Panc1 (cell line): ENCODE results near the gene STARD7. TPM values are rescaled to one million over a fixed set of nuclear protein-coding genes. Genes with fewer than 3 reads are reported as not detected.
A peak's percentile ranks its signal among the peaks of the same experiment; 100 is the strongest.

Experiments
- ATAC-seq: fragments of 200-7000 bp; cut with Tn5 transposase; 2 replicates; pipeline ENCODE4 v1.9.1; 2020; ENCODE audit warnings: mild to moderate bottlenecking, moderate library complexity
- BruUV-seq: library from RNA; stranded (reverse); fragments of 400-500 nt; replicated peaks from 2 replicates; lab custom pipeline; 2021; lab: Mats Ljungman, UMichigan
- CTCF ChIA-PET: fragments of 300-600 bp; sonication (Branson Sonifier 250); formaldehyde crosslinking; loops from one replicate; lab custom pipeline; 2022; ENCODE audit warnings: antibody characterized with exemption; lab: Charles Lee
- POLR2A ChIA-PET: fragments of 300-600 bp; sonication (Branson Sonifier 250); formaldehyde crosslinking; loops from one replicate; lab custom pipeline; 2022; ENCODE audit warnings: antibody characterized with exemption; lab: Charles Lee
- DNase-seq: peaks from one replicate; pipeline ENCODE4 v3.0.0-alpha.2; 2010; ENCODE audit warnings: low read depth, low spot score
- H3K27ac ChIP-seq: 2 replicates; pipeline ENCODE4 v1.5.1; 2011; ENCODE audit warnings: mild to moderate bottlenecking, low read length, inconsistent platforms
- H3K27me3 ChIP-seq: fragments of 200-500 bp; sonication (Bioruptor generic); 2 replicates; pipeline ENCODE4 v1.6.0; 2014; ENCODE audit warnings: low read length, inconsistent platforms; ENCODE audit not compliant: control insufficient read depth, insufficient read depth
- H3K36me3 ChIP-seq: fragments of 200-500 bp; sonication (Bioruptor generic); 2 replicates; pipeline ENCODE4 v1.5.1; 2014; ENCODE audit warnings: inconsistent platforms, mild to moderate bottlenecking, low read length, moderate library complexity; ENCODE audit not compliant: control insufficient read depth, insufficient read depth
- H3K4me1 ChIP-seq: 2 replicates; pipeline ENCODE4 v1.5.1; 2011; ENCODE audit warnings: inconsistent platforms, mild to moderate bottlenecking, low read length, moderate library complexity; ENCODE audit not compliant: control insufficient read depth, insufficient read depth
- H3K4me3 ChIP-seq, 2 experiments: 2 replicates each; pipeline ENCODE4 v1.5.1; 2011 to 2012; ENCODE audit warnings: low read depth in 2 of 2, low read length in 2 of 2, mild to moderate bottlenecking in 2 of 2, inconsistent platforms in 1 of 2, moderate library complexity in 1 of 2
- H3K9me3 ChIP-seq: fragments of 200-500 bp; sonication (Bioruptor generic); 2 replicates; pipeline ENCODE4 v1.5.1; 2014; ENCODE audit warnings: low read depth, mild to moderate bottlenecking, inconsistent platforms, low read length, moderate library complexity; ENCODE audit not compliant: control insufficient read depth, insufficient read depth
- POLR2AphosphoS5 ChIP-seq: IDR thresholded peaks from 2 replicates; pipeline ENCODE4 v1.6.1; 2012; ENCODE audit warnings: mild to moderate bottlenecking, low read depth, low read length, moderate library complexity
- SIN3A ChIP-seq: IDR thresholded peaks from 2 replicates; pipeline ENCODE4 v1.6.1; 2012; ENCODE audit warnings: low read depth, mild to moderate bottlenecking, low read length, moderate library complexity, borderline replicate concordance; ENCODE audit not compliant: insufficient read depth
- TCF7L2 ChIP-seq: IDR thresholded peaks from 2 replicates; pipeline ENCODE4 v1.6.1; 2011; ENCODE audit warnings: mild to moderate bottlenecking, low read depth, low read length, inconsistent platforms
- in situ Hi-C: cut with HindIII; loops from 2 replicates; pipeline ENCODE4 v1.10.0; 2016; ENCODE audit warnings: low sequenced_read_pairs, low pct_unique_long_range_greater_than_20kb
- intact Hi-C: fragments of 100-400 bp; cut with micrococcal nuclease; formaldehyde crosslinking; loops from one replicate; pipeline ENCODE4 v1.10.0; 2022; ENCODE audit not compliant: unreplicated experiment
- total RNA-seq: library from RNA; stranded (reverse); gene quantifications from one replicate; pipeline ENCODE4 v1.2.1, GENCODE V29; 2021; ENCODE audit not compliant: unreplicated experiment
- TF ChIP-seq, protein P1 (sequence below): fragments of 450-650 bp; IDR thresholded peaks from 2 replicates; pipeline ENCODE4 v1.5.1; 2017; ENCODE audit warnings: mild to moderate bottlenecking
- TF ChIP-seq, protein P2 (sequence below), 2 experiments: IDR thresholded peaks; 2 replicates each; pipeline ENCODE4 v1.6.1; 2011 to 2012; ENCODE audit warnings: low read depth in 2 of 2, control low read depth in 1 of 2, low read length in 1 of 2, mild to moderate bottlenecking in 1 of 2, moderate library complexity in 1 of 2; ENCODE audit not compliant: insufficient read depth in 1 of 2

Gene STARD7
- total RNA-seq, 1 experiment from 2014 or later, result 133 TPM

DNA sequence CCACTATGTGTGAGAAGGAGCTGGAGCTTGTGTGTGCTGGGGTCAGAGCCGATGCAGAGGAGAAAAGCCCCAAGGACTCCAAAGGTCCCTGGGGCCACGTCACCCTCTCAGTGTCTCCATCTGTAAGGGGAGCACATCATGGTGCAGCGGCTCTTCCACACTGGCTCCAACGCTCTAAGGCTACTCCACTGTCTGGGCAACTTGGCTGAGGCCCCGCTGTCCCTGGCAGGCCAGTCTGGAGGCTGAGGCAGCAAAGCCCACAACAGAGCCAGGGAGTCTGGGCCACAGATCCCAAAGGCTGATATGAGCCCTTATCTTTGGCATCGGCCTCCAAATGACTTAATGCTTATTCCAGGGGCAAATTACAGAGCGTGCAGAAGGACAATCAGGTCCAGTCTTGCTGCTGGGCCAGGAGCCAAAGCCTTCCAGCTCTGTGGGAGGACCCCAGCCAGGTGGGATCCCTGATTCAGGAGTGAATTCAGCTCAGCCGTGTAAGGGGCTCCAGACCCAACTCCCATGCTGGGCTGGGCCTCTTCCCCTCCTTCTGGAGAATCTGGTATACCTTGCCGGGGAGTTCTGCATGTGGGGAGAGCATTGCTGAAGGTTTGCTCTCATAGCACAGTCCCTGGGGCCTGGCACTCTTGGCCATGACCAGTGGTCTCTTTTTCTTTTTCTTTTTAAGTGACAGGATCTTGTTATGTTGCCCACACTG lies 61.6 kb downstream of the STARD7 start:
- H3K27ac ChIP-seq, result peak overlapping the region; percentile 59; the same call in 1 of the 2 replicates

DNA sequence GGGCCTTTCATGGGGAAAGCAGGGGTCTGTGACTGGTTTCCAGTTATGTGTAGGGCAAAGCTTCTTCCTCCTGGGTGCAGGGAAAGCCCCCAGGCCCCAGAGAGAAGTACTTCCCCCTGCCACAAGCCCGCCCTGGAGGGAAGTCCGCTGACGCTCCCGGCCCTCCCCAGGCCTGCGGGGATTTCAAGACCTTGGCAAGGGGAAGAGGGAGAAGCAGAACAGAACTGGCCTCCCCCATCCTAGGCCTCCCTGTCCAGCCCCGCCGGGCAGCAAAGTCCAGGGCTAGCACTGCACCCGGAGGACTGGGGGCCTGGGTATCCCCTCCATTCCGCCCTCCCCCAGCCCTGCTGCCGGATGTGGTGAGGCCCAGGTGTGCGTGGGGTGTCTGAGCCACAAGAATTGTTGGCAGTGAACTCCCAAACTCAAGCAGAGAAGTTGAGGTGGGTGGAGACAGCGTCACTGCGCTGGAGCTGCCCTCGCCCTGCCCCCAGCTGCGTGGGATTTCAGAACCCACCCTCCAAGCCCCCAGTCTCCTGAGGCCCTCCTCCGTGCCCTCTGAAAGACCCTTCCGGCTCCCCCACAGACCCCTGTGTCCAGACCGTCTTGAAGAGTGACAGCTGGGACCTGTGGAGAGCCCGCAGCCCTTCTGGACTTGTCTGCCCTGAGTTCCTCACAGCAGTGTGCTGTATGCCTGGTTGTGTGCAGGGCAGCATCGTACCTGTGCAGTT lies 62.3 kb downstream of the STARD7 start:
- intact Hi-C loops (no loop called here), in situ Hi-C loops (no loop called here)
- no peaks in the 10 kb centered on the region for H3K9me3 ChIP-seq
- ChIA-PET POLR2A (no interaction called here), CTCF (interaction anchor here (0.5 to 2.2 kb wide), 2 partner anchors 8 to 28 kb away, joined by 5 to 7 read pairs; no protein-coding TSS in a partner anchor)
- H3K4me3 ChIP-seq, result no peak overlapping the region; a peak in 1 of 4 replicates
- no peaks in the 10 kb centered on the region for H3K27me3 ChIP-seq
- DNase-seq (no peak), ATAC-seq (peak; percentile 46)
- no peaks in the 10 kb centered on the region for H3K36me3 ChIP-seq
- peak overlapping the region; percentile 77 for H3K27ac ChIP-seq
- no TSS peak for BruUV-seq
- TF ChIP-seq SIN3A, result no peak
- TF ChIP-seq POLR2AphosphoS5, result no peak
- TF ChIP-seq, protein P1, sequence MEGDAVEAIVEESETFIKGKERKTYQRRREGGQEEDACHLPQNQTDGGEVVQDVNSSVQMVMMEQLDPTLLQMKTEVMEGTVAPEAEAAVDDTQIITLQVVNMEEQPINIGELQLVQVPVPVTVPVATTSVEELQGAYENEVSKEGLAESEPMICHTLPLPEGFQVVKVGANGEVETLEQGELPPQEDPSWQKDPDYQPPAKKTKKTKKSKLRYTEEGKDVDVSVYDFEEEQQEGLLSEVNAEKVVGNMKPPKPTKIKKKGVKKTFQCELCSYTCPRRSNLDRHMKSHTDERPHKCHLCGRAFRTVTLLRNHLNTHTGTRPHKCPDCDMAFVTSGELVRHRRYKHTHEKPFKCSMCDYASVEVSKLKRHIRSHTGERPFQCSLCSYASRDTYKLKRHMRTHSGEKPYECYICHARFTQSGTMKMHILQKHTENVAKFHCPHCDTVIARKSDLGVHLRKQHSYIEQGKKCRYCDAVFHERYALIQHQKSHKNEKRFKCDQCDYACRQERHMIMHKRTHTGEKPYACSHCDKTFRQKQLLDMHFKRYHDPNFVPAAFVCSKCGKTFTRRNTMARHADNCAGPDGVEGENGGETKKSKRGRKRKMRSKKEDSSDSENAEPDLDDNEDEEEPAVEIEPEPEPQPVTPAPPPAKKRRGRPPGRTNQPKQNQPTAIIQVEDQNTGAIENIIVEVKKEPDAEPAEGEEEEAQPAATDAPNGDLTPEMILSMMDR, result no peak
- TF ChIP-seq TCF7L2, result no peak
- TF ChIP-seq, protein P2, sequence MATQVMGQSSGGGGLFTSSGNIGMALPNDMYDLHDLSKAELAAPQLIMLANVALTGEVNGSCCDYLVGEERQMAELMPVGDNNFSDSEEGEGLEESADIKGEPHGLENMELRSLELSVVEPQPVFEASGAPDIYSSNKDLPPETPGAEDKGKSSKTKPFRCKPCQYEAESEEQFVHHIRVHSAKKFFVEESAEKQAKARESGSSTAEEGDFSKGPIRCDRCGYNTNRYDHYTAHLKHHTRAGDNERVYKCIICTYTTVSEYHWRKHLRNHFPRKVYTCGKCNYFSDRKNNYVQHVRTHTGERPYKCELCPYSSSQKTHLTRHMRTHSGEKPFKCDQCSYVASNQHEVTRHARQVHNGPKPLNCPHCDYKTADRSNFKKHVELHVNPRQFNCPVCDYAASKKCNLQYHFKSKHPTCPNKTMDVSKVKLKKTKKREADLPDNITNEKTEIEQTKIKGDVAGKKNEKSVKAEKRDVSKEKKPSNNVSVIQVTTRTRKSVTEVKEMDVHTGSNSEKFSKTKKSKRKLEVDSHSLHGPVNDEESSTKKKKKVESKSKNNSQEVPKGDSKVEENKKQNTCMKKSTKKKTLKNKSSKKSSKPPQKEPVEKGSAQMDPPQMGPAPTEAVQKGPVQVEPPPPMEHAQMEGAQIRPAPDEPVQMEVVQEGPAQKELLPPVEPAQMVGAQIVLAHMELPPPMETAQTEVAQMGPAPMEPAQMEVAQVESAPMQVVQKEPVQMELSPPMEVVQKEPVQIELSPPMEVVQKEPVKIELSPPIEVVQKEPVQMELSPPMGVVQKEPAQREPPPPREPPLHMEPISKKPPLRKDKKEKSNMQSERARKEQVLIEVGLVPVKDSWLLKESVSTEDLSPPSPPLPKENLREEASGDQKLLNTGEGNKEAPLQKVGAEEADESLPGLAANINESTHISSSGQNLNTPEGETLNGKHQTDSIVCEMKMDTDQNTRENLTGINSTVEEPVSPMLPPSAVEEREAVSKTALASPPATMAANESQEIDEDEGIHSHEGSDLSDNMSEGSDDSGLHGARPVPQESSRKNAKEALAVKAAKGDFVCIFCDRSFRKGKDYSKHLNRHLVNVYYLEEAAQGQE (IDR thresholded peaks at IDR 0.05; ENCODE audit: insufficient read depth in 1 of 2, low read depth in 2 of 2, low read length in 1 of 2), result no peak
- peaks cover 29% of the 10 kb centered on the region for H3K4me1 ChIP-seq

More for the DNA sequence above, 61.6 kb downstream of the STARD7 start:
- ATAC-seq (peak; percentile 47), DNase-seq (no peak)
- POLR2A ChIA-PET, result no interaction called here
- H3K27me3 ChIP-seq, result no peaks in the 10 kb centered on the region
- TF ChIP-seq, protein P2 (IDR thresholded peaks at IDR 0.05; ENCODE audit: insufficient read depth in 1 of 2, low read depth in 2 of 2, low read length in 1 of 2), result no peak
- no peak for TF ChIP-seq POLR2AphosphoS5
- no peak; the same call in 1 of the 2 replicates for TF ChIP-seq TCF7L2
- no peak overlapping the region for H3K4me3 ChIP-seq
- peaks cover 29% of the 10 kb centered on the region for H3K4me1 ChIP-seq
- H3K9me3 ChIP-seq, result no peaks in the 10 kb centered on the region
- CTCF ChIA-PET, result interaction anchor here (0.5 to 2.2 kb wide), 3 partner anchors 8 to 28 kb away, joined by 3 to 7 read pairs (median 5); no protein-coding TSS in a partner anchor
- intact Hi-C loops (no loop called here), in situ Hi-C loops (no loop called here)
- no peaks in the 10 kb centered on the region for H3K36me3 ChIP-seq
- BruUV-seq, result no TSS peak
